ENCODE measurements around the gene PCGF1.

- TF ChIP-seq CTCF (IDR thresholded peaks at IDR 0.05) (no peak), POLR2A (IDR thresholded peaks at IDR 0.05) (no peak)
Observed at GRCh38 chr2:74503506-74504475, 3.7 kb downstream of the PCGF1 start.
